Activated CD8-positive, alpha-beta memory T cell treated with anti-CD3 and anti-CD28 coated beads, Interleukin-2, amount 50 U/mL, for 24 hours (primary cell): ENCODE measurements around the gene RBCK1.
"Not testable (repeated sequence)": the region's sequence is repeated elsewhere in the genome, so short reads cannot be mapped to it uniquely, and the experiment has no call there.

Experiments used
- DNase-seq: peaks from one replicate; pipeline ENCODE4 v3.0.0-alpha.2; 2020; ENCODE audit errors: extremely low read depth

The RBCK1 gene

GRCh38 chr20:376089-376488 is 32.0 kb upstream of the RBCK1 start:
- DNase-seq = no peak

GRCh38 chr20:376750-377149 is 31.3 kb upstream of the RBCK1 start:
- DNase-seq = no peak

GRCh38 chr20:377578-377977 is 30.5 kb upstream of the RBCK1 start:
- DNase-seq = not testable (repeated sequence)

- no peak for DNase-seq
These were observed 29.1 kb upstream of the RBCK1 start for GRCh38 chr20:378961-379336.

- DNase-seq = peak; percentile 12
These were observed 27.1 kb upstream of the RBCK1 start for GRCh38 chr20:380763-381580.

GRCh38 chr20:381581-382290 is 26.4 kb upstream of the RBCK1 start:
- DNase-seq = peak; percentile 42

- no peak for DNase-seq
These were observed 25.6 kb upstream of the RBCK1 start for GRCh38 chr20:382291-383115.

GRCh38 chr20:383889-384288 is 24.2 kb upstream of the RBCK1 start:
- DNase-seq = no peak

- no peak for DNase-seq
These were observed 23.4 kb upstream of the RBCK1 start for GRCh38 chr20:384723-385122.

GRCh38 chr20:385448-385847 is 22.7 kb upstream of the RBCK1 start:
- DNase-seq = no peak

GRCh38 chr20:386634-387033 is 21.5 kb upstream of the RBCK1 start:
- DNase-seq = not testable (repeated sequence)

GRCh38 chr20:387520-387919 is 20.6 kb upstream of the RBCK1 start:
- no peak for DNase-seq

- DNase-seq = no peak
These were observed 19.8 kb upstream of the RBCK1 start for GRCh38 chr20:388034-388994.

- DNase-seq = no peak
These were observed 18.9 kb upstream of the RBCK1 start for GRCh38 chr20:389220-389619.

- DNase-seq = no peak
These were observed 16.9 kb upstream of the RBCK1 start for GRCh38 chr20:391041-391711.

- DNase-seq = not testable (repeated sequence)
These were observed 14.8 kb upstream of the RBCK1 start for GRCh38 chr20:393296-393695.

GRCh38 chr20:396252-396618 is 11.9 kb upstream of the RBCK1 start:
- no peak for DNase-seq

- no peak for DNase-seq
These were observed 11.3 kb upstream of the RBCK1 start for GRCh38 chr20:396619-397431.

GRCh38 chr20:397432-398237 is 10.5 kb upstream of the RBCK1 start:
- DNase-seq = no peak
